ENCODE measurements around the gene PRPSAP1. TPM values are rescaled to one million over a fixed set of nuclear protein-coding genes. Genes with fewer than 3 reads are reported as not detected.

The PRPSAP1 gene
- polyA plus RNA-seq, 1 of the 3 experiments (the other 2 are of a cell fraction), result 118 TPM

DNA sequence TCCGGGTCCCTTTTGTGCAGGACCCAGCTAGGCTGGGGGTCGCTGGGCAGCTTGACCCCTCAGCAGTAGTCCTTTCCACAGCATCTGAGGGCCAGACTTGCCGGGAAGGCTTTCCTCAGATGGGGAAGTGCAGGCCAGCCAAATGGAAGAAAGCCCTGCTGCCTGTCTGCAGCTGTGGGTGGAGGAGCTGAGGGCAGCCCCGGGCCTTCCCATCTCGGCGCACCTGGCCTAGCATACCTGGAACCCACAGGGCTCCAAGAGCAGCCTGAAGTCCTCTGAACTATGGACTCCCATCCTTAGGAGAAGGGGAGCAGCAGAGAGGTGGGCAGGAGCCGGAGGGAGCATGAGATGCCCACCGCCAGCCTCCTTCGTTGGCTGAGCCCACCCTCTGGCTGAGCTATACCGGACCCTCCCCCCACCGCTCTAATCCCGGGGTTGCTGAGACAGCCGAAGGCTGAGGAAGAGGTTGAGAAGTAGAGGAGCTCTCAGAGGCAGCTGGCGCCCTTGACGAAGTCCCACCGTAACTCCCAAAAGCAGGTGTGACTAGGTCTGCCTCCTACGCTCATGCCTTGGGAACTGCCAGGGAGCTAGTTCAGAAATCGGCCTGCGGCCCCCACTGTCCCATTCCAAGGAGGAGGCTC, 75.3 kb downstream of the PRPSAP1 start:
- no peak overlapping the region for H3K4me3 ChIP-seq (ENCODE audit: low read depth in 2 of 2, low read length in 1 of 2)
- 94% methylated on average over 15 of the region's 19 CpGs for WGBS (ENCODE audit: low lambda C conversion rate)
- H3K27ac ChIP-seq (ENCODE audit: low read depth in 2 of 2, low read length in 1 of 2), result no peak overlapping the region
- H4K20me1 ChIP-seq (ENCODE audit: insufficient read depth), result no peaks in the 10 kb centered on the region
- H3K79me2 ChIP-seq (ENCODE audit: insufficient read depth), result no peaks in the 10 kb centered on the region
- no peak for DNase-seq
- H3K9ac ChIP-seq, result no peak overlapping the region
- H3K9me3 ChIP-seq, result no peaks in the 10 kb centered on the region
- no peak for TF ChIP-seq RXRA (IDR thresholded peaks at IDR 0.05; ENCODE audit: borderline replicate concordance, low read depth)
- TF ChIP-seq MXI1 (IDR thresholded peaks at IDR 0.05; ENCODE audit: low read depth, low read length), result no peak
- no peak for TF ChIP-seq FOXJ3 (CRISPR knock-in tag; IDR thresholded peaks at IDR 0.05)
- TF ChIP-seq CHD2 (IDR thresholded peaks at IDR 0.05; ENCODE audit: low read length, partially characterized antibody), result no peak
- TF ChIP-seq, protein P1, sequence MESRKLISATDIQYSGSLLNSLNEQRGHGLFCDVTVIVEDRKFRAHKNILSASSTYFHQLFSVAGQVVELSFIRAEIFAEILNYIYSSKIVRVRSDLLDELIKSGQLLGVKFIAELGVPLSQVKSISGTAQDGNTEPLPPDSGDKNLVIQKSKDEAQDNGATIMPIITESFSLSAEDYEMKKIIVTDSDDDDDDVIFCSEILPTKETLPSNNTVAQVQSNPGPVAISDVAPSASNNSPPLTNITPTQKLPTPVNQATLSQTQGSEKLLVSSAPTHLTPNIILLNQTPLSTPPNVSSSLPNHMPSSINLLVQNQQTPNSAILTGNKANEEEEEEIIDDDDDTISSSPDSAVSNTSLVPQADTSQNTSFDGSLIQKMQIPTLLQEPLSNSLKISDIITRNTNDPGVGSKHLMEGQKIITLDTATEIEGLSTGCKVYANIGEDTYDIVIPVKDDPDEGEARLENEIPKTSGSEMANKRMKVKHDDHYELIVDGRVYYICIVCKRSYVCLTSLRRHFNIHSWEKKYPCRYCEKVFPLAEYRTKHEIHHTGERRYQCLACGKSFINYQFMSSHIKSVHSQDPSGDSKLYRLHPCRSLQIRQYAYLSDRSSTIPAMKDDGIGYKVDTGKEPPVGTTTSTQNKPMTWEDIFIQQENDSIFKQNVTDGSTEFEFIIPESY (IDR thresholded peaks at IDR 0.05; ENCODE audit: borderline replicate concordance, low read depth), result no peak
- TF ChIP-seq, protein P2, sequence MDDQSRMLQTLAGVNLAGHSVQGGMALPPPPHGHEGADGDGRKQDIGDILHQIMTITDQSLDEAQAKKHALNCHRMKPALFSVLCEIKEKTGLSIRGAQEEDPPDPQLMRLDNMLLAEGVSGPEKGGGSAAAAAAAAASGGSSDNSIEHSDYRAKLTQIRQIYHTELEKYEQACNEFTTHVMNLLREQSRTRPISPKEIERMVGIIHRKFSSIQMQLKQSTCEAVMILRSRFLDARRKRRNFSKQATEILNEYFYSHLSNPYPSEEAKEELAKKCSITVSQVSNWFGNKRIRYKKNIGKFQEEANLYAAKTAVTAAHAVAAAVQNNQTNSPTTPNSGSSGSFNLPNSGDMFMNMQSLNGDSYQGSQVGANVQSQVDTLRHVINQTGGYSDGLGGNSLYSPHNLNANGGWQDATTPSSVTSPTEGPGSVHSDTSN (IDR thresholded peaks at IDR 0.05), result no peak
- TF ChIP-seq RCOR1 (IDR thresholded peaks at IDR 0.05; ENCODE audit: low read length), result no peak
- TF ChIP-seq, protein P3, sequence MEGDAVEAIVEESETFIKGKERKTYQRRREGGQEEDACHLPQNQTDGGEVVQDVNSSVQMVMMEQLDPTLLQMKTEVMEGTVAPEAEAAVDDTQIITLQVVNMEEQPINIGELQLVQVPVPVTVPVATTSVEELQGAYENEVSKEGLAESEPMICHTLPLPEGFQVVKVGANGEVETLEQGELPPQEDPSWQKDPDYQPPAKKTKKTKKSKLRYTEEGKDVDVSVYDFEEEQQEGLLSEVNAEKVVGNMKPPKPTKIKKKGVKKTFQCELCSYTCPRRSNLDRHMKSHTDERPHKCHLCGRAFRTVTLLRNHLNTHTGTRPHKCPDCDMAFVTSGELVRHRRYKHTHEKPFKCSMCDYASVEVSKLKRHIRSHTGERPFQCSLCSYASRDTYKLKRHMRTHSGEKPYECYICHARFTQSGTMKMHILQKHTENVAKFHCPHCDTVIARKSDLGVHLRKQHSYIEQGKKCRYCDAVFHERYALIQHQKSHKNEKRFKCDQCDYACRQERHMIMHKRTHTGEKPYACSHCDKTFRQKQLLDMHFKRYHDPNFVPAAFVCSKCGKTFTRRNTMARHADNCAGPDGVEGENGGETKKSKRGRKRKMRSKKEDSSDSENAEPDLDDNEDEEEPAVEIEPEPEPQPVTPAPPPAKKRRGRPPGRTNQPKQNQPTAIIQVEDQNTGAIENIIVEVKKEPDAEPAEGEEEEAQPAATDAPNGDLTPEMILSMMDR (IDR thresholded peaks at IDR 0.05), result no peak
- TF ChIP-seq GATA2 (CRISPR knock-in tag; IDR thresholded peaks at IDR 0.05), result no peak
- no peak for TF ChIP-seq POLR2AphosphoS5 (IDR thresholded peaks at IDR 0.05; ENCODE audit: low read depth, low read length)
- TF ChIP-seq FOXM1 (IDR thresholded peaks at IDR 0.05; ENCODE audit: low read depth), result no peak
- no peak for TF ChIP-seq EZH2phosphoT487 (IDR thresholded peaks at IDR 0.05; ENCODE audit: borderline replicate concordance, low read depth)
- TF ChIP-seq GABPA (IDR thresholded peaks at IDR 0.05; ENCODE audit: low read depth), result no peak
- no peak for TF ChIP-seq USF1 (IDR thresholded peaks at IDR 0.05; ENCODE audit: borderline replicate concordance, low read depth)
- no peak overlapping the region for H2AFZ ChIP-seq (ENCODE audit: low read depth)
- H3K4me1 ChIP-seq (ENCODE audit: control insufficient read depth in 1 of 2, insufficient read depth in 2 of 2, low read depth in 1 of 2, low read length in 1 of 2), result peaks cover 5 to 10% of the 10 kb centered on the region in 2 experiments; a peak in 1 of 4 replicates
- no peak overlapping the region for H3K4me2 ChIP-seq
- no peaks in the 10 kb centered on the region for H3K36me3 ChIP-seq (replicated peaks in 1 of 2; ENCODE audit: control insufficient read depth in 1 of 2, insufficient read depth in 2 of 2, low read length in 1 of 2)
- CTCF ChIA-PET, result interaction anchor here (0.8 to 8.8 kb wide), 33 partner anchors 9 to 347 kb away, joined by 3 to 332 read pairs (median 21); partner anchors contain the start of genes EXOC7, FOXJ1, QRICH2 and RNF157
- POLR2A ChIA-PET, result no interaction called here
- no peaks in the 10 kb centered on the region for H3K9me2 ChIP-seq
- peaks cover 3% of the 10 kb centered on the region for H3F3A ChIP-seq (replicated peaks; ENCODE audit: insufficient read depth)
- H3K27me3 ChIP-seq (ENCODE audit: insufficient read depth), result no peaks in the 10 kb centered on the region

All from SK-N-SH (cell line).